DMS114 treated with DMSO at 0.1 percent for 48 hours (cell line): ENCODE data around the gene MRPL21.
"Not testable (repeated sequence)": the region's sequence is repeated elsewhere in the genome, so short reads cannot be mapped to it uniquely, and the experiment has no call there.

ENCODE experiments used
- DNase-seq: peaks from one replicate; lab custom pipeline; 2025; ENCODE audit not compliant: unreplicated experiment; lab: John Stamatoyannopoulos, UW

Gene MRPL21

GRCh38 chr11:68911731-68912130, 8.1 kb upstream of the MRPL21 start:
- DNase-seq, result no peak

- no peak for DNase-seq
Measured at GRCh38 chr11:68910965-68911364, 7.3 kb upstream of the MRPL21 start.

- DNase-seq, result no peak
Measured at GRCh38 chr11:68908273-68908672, 4.6 kb upstream of the MRPL21 start.

- DNase-seq, result no peak
Measured at GRCh38 chr11:68905421-68906360, 2.1 kb upstream of the MRPL21 start.

GRCh38 chr11:68904248-68904847, 716 bp upstream of the MRPL21 start:
- no peak for DNase-seq

- DNase-seq, result no peak
Measured at GRCh38 chr11:68900835-68901381, 2.7 kb downstream of the MRPL21 start.

GRCh38 chr11:68897441-68897840, 6.2 kb downstream of the MRPL21 start:
- no peak for DNase-seq

GRCh38 chr11:68896171-68896959, 7.3 kb downstream of the MRPL21 start:
- no peak for DNase-seq

GRCh38 chr11:68893282-68893681, 10.3 kb downstream of the MRPL21 start:
- DNase-seq, result no peak

- DNase-seq, result no peak
Measured at GRCh38 chr11:68892576-68892975, 11.1 kb downstream of the MRPL21 start.

- DNase-seq, result no peak
Measured at GRCh38 chr11:68891351-68891948, 12.2 kb downstream of the MRPL21 start.

- no peak for DNase-seq
Measured at GRCh38 chr11:68890490-68891231, 13.0 kb downstream of the MRPL21 start.

GRCh38 chr11:68889948-68890446, 13.6 kb downstream of the MRPL21 start:
- DNase-seq, result no peak

GRCh38 chr11:68884827-68885226, 18.8 kb downstream of the MRPL21 start:
- not testable (repeated sequence) for DNase-seq

GRCh38 chr11:68882391-68882790, 21.2 kb downstream of the MRPL21 start:
- no peak for DNase-seq

GRCh38 chr11:68881320-68881719, 22.3 kb downstream of the MRPL21 start:
- no peak for DNase-seq

GRCh38 chr11:68880851-68881250, 22.8 kb downstream of the MRPL21 start:
- no peak for DNase-seq

GRCh38 chr11:68878022-68878421, 25.6 kb downstream of the MRPL21 start:
- DNase-seq, result no peak

GRCh38 chr11:68872216-68873003, 31.2 kb downstream of the MRPL21 start:
- DNase-seq, result no peak
